Kidney (tissue), 14 donors: ENCODE measurements around the gene SMAP2. TPM values are rescaled to one million over a fixed set of nuclear protein-coding genes. Genes with fewer than 3 reads are reported as not detected.

Source experiments
- DNase-seq, 5 donors: peaks; one replicate each; pipeline ENCODE4 v3.0.0-alpha.2; 2013 to 2020
- FAIRE-seq: peaks from 2 replicates; lab custom pipeline; 2012; peaks lifted over from hg19 to GRCh38; lab: Jason Lieb, UNC
- H3K27ac ChIP-seq, 2 donors: one replicate each; pipeline ENCODE4 v1.7.0; 2013; ENCODE audit warnings: low read depth in 2 of 2, low read length in 2 of 2, inconsistent platforms in 1 of 2
- H3K27me3 ChIP-seq: one replicate; pipeline ENCODE4 v1.7.1; 2013; ENCODE audit warnings: low read length, inconsistent platforms; ENCODE audit not compliant: control insufficient read depth, insufficient read depth
- H3K36me3 ChIP-seq, 3 donors: one replicate each; pipeline versions ENCODE4 v1.7.0 to v1.7.1; 2013; ENCODE audit warnings: low read length in 3 of 3, control low read depth in 1 of 3, inconsistent platforms in 1 of 3; ENCODE audit not compliant: insufficient read depth in 3 of 3, control insufficient read depth in 2 of 3
- H3K4me1 ChIP-seq, 3 donors: one replicate each; pipeline versions ENCODE4 v1.7.0 to v1.7.1; 2013; ENCODE audit warnings: low read length in 3 of 3, inconsistent platforms in 1 of 3, low read depth in 1 of 3; ENCODE audit not compliant: control insufficient read depth in 2 of 3, insufficient read depth in 2 of 3
- H3K4me3 ChIP-seq, 3 donors: one replicate each; pipeline versions ENCODE4 v1.7.0 to v1.8.1; 2013; ENCODE audit warnings: low read length in 3 of 3, control low read depth in 1 of 3, inconsistent platforms in 1 of 3
- H3K9ac ChIP-seq, 3 donors: one replicate each; pipeline versions ENCODE4 v1.7.0 to v1.7.1; 2013; ENCODE audit warnings: low read length in 3 of 3, control low read depth in 1 of 3, inconsistent platforms in 1 of 3
- H3K9me3 ChIP-seq, 3 donors: one replicate each; pipeline versions ENCODE4 v1.7.0 to v1.7.1; 2013; ENCODE audit warnings: low read length in 3 of 3, control low read depth in 1 of 3, inconsistent platforms in 1 of 3; ENCODE audit not compliant: control insufficient read depth in 2 of 3, insufficient read depth in 1 of 3
- intact Hi-C: fragments of 100-400 bp; cut with DNase I; formaldehyde crosslinking; loops from one replicate; pipeline ENCODE4 v1.11.1; 2022
- polyA plus RNA-seq: library from polyadenylated mRNA; stranded (reverse); fragments of 350-450 nt; fragmentation: Illumina TruSeq; extraction: RNeasy Lipid Tissue Mini Kit (QIAGEN cat#74804); gene quantifications from one replicate; pipeline ENCODE4 v1.2.3, GENCODE V29; 2014; ENCODE audit warnings: low read depth, low replicate concordance; ENCODE audit not compliant: insufficient read depth
- total RNA-seq: library from RNA; stranded (reverse); fragmentation: NEBNext Ultra II Directional; extraction: Animal tissue kit (Norgen Biotek cat#: 25700); gene quantifications from one replicate; pipeline ENCODE4 v1.2.1, GENCODE V29; 2021
- TF ChIP-seq, protein P1 (sequence below): IDR thresholded peaks from 3 replicates; pipeline ENCODE4 v1.5.1; 2012; ENCODE audit warnings: mild to moderate bottlenecking, moderate library complexity, borderline replicate concordance; ENCODE audit not compliant: insufficient read depth; ENCODE audit errors: extremely low read depth
- donor health status: control.
- donor health status: control.
- donor health status: control.
- donor health status: control.
- donor health status: control.
- donor health status: DM: yes; HTN: yes; CAD: no.
- donor health status: Normal renal cell carcinoma (clear cell type).

The SMAP2 gene
- total and polyA plus RNA-seq, 2 donors from 2014 or later, result 17.9 to 61.3 TPM

DNA sequence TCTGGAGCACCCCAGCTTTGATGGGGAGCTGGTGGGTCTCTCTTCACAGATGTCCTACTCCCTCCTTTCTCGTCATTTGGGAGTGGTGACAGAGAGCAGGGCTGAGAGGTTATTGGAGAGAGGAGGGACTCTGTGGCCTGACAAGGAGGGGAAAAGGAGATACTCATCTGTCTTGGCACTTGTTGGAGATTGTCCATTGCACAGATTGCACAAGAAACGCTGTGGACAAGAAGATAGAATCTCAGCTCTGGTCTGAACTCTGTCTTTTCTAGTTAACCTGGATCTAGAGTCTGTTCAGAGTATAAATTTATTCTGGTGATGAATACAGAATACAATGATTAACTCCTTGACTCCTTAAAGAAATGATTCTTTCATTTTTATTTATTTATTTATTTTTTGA lies 22.4 kb upstream of the SMAP2 start:
- Histone ChIP-seq H3K4me1 (no peaks in the 10 kb centered on the region), H3K9me3 (no peaks in the 10 kb centered on the region), H3K9ac (no peak overlapping the region), H3K27ac (no peak overlapping the region), H3K4me3 (no peak overlapping the region), H3K36me3 (no peaks in the 10 kb centered on the region), H3K27me3 (no peaks in the 10 kb centered on the region)
- intact Hi-C loops, result no loop called here
- TF ChIP-seq, protein P1, sequence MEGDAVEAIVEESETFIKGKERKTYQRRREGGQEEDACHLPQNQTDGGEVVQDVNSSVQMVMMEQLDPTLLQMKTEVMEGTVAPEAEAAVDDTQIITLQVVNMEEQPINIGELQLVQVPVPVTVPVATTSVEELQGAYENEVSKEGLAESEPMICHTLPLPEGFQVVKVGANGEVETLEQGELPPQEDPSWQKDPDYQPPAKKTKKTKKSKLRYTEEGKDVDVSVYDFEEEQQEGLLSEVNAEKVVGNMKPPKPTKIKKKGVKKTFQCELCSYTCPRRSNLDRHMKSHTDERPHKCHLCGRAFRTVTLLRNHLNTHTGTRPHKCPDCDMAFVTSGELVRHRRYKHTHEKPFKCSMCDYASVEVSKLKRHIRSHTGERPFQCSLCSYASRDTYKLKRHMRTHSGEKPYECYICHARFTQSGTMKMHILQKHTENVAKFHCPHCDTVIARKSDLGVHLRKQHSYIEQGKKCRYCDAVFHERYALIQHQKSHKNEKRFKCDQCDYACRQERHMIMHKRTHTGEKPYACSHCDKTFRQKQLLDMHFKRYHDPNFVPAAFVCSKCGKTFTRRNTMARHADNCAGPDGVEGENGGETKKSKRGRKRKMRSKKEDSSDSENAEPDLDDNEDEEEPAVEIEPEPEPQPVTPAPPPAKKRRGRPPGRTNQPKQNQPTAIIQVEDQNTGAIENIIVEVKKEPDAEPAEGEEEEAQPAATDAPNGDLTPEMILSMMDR, result no peak
- no peak for DNase-seq
- no peak for FAIRE-seq

DNA sequence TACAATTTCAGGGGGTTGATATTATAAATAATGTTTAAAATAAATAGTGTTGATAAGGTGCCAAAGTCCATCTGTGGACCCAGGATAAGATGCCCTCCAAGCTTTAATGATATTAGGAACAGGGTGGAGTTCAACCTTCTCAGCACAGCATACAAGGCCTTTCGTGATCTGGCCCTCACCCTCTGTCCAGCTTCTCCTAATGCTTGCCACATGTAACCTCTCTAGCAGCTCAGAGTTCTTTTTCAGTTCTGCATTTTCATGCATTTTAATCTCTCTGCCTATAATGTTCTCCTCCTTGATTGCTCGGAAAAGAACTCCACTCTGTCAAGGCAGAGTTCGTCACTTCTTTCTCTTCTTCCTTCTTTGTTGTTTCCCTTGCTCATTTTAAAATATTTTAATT lies 21.4 kb upstream of the SMAP2 start:
- no peak overlapping the region for H3K4me3 ChIP-seq
- no peaks in the 10 kb centered on the region for H3K36me3 ChIP-seq
- H3K27me3 ChIP-seq, result no peaks in the 10 kb centered on the region
- intact Hi-C loops, result no loop called here
- no peak overlapping the region for H3K27ac ChIP-seq
- DNase-seq (no peak), FAIRE-seq (no peak)
- no peak overlapping the region for H3K9ac ChIP-seq
- H3K9me3 ChIP-seq, result no peaks in the 10 kb centered on the region
- no peaks in the 10 kb centered on the region for H3K4me1 ChIP-seq
- TF ChIP-seq, protein P1, result no peak

DNA sequence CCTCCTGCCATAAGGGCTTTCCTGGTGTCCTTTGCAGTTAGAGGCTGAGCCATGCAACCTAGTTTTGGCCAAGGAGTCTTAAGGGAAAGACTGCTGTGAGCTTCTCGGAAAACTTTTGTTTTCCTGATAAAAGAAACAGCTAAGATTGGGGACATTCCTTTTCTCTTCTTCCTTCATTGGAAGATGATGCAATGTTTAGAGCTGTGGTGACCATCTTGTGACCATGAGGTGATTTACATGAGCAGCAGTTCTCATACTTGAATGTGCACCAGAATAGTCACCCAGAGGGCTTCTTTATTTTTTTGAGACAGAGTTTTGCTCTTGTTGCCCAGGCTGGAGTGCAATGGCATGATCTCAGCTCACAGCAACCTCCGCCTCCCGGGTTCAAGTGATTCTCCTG lies 20.4 kb upstream of the SMAP2 start:
- H3K9ac ChIP-seq, result no peak overlapping the region
- FAIRE-seq, result no peak
- H3K4me3 ChIP-seq, result no peak overlapping the region
- H3K36me3 ChIP-seq, result no peaks in the 10 kb centered on the region
- TF ChIP-seq, protein P1, result no peak
- no peak overlapping the region for H3K27ac ChIP-seq
- DNase-seq, result no peak
- intact Hi-C loops, result no loop called here
- H3K27me3 ChIP-seq, result no peaks in the 10 kb centered on the region
- H3K9me3 ChIP-seq, result peaks cover 0 to 3% (median 0%) of the 10 kb centered on the region in 3 donors
- no peaks in the 10 kb centered on the region for H3K4me1 ChIP-seq

DNA sequence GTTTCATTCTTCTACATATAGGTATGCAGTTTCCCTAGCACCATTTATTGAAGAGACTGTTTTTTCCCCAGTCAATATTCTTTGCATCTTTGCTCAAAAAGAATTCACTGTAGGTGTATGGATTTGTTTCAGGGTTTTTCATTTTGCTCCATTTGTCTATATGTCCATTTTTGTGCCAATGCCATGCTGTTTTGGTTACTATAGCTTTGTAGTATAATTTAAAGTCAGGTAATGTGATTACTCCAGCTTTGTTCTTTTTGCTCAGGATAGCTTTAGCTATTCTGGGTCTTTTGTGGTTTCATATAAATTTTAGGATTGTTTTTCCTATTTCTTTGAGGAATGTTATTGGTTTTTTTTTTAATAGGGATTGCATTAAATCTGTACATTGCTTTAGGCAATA lies 15.9 kb upstream of the SMAP2 start:
- DNase-seq (no peak), FAIRE-seq (no peak)

More for the DNA sequence above, 15.9 kb upstream of the SMAP2 start:
- H3K36me3 ChIP-seq, result no peaks in the 10 kb centered on the region
- no peaks in the 10 kb centered on the region for H3K27me3 ChIP-seq
- no peak overlapping the region for H3K4me3 ChIP-seq
- intact Hi-C loops, result no loop called here
- TF ChIP-seq, protein P1, result no peak
- H3K27ac ChIP-seq, result no peak overlapping the region
- peaks cover 0 to 3% (median 0%) of the 10 kb centered on the region in 3 donors for H3K9me3 ChIP-seq
- H3K9ac ChIP-seq, result no peak overlapping the region
- H3K4me1 ChIP-seq, result no peaks in the 10 kb centered on the region
